ENCODE measurements around the gene TNFRSF14. TPM values are rescaled to one million over a fixed set of nuclear protein-coding genes. Genes with fewer than 3 reads are reported as not detected.
A peak's percentile ranks its signal among the peaks of the same experiment; 100 is the strongest.

TNFRSF14 gene
- total RNA-seq, 1 experiment from 2014 or later, result 8.1 TPM

GRCh38 chr1:2538376-2538775 is 17.8 kb upstream of the TNFRSF14 start:
- no peaks in the 10 kb centered on the region for H3K27me3 ChIP-seq (replicated peaks)
- no peak overlapping the region for H3K27ac ChIP-seq
- no peak for DNase-seq (ENCODE audit: low read depth in 1 of 2, low spot score in 2 of 2)
- no peaks in the 10 kb centered on the region for H3K36me3 ChIP-seq
- H3K4me3 ChIP-seq, result no peak overlapping the region
- H3K9me3 ChIP-seq (replicated peaks), result no peaks in the 10 kb centered on the region
- peaks cover 23% of the 10 kb centered on the region for H3K4me1 ChIP-seq (replicated peaks)

GRCh38 chr1:2538872-2539271 is 17.3 kb upstream of the TNFRSF14 start:
- Histone ChIP-seq H3K36me3 (no peaks in the 10 kb centered on the region), H3K27ac (no peak overlapping the region), H3K4me3 (no peak overlapping the region), H3K27me3 (replicated peaks) (no peaks in the 10 kb centered on the region), H3K9me3 (replicated peaks) (no peaks in the 10 kb centered on the region), H3K4me1 (replicated peaks) (peaks cover 23% of the 10 kb centered on the region)
- no peak for DNase-seq (ENCODE audit: low read depth in 1 of 2, low spot score in 2 of 2)

DNA sequence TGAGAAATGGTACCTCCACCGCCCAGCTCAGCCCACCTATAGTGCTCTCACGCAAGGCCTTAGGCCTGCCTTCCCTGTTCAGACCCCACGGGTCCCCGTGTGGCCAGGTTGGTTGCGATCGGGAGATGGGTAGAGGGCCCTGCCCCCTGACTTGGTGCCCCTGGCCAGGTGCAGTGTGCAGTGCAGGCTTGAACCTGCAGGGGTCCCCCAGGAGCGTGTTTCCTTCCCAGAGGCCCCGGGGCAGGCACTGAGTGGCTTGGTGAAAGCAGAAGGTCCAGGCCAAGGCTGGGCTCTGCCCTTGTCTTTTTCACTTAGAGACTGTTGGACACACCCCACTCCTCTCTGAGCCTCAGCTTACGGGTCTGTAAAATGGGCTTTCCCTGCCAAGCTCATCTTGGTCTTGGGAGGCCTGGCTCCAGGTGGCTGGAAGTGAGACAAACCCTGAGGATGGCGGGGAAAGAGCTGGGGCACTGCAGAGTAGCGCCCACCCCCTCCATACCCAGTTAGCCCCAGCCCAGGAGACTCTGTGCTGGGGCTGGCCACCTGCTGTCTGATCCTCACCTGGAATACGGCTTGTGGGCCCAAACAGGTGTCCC is 16.8 kb upstream of the TNFRSF14 start:
- peaks cover 25% of the 10 kb centered on the region for H3K4me1 ChIP-seq (replicated peaks)
- no peaks in the 10 kb centered on the region for H3K9me3 ChIP-seq (replicated peaks)
- H3K36me3 ChIP-seq, result no peaks in the 10 kb centered on the region
- DNase-seq (ENCODE audit: low read depth in 1 of 2, low spot score in 2 of 2), result no peak
- no peaks in the 10 kb centered on the region for H3K27me3 ChIP-seq (replicated peaks)
- H3K4me3 ChIP-seq, result no peak overlapping the region
- no peak overlapping the region for H3K27ac ChIP-seq

GRCh38 chr1:2540816-2541492 is 15.2 kb upstream of the TNFRSF14 start:
- Histone ChIP-seq H3K4me1 (replicated peaks) (peaks cover 13% of the 10 kb centered on the region), H3K9me3 (replicated peaks) (no peaks in the 10 kb centered on the region), H3K4me3 (no peak overlapping the region), H3K27ac (no peak overlapping the region), H3K27me3 (replicated peaks) (no peaks in the 10 kb centered on the region), H3K36me3 (no peaks in the 10 kb centered on the region)
- DNase-seq (ENCODE audit: low read depth in 1 of 2, low spot score in 2 of 2), result no peak

- H3K4me3 ChIP-seq, result no peak overlapping the region
- peaks cover 19% of the 10 kb centered on the region for H3K4me1 ChIP-seq (replicated peaks)
- no peak for DNase-seq (ENCODE audit: low read depth in 1 of 2, low spot score in 2 of 2)
Measured at GRCh38 chr1:2541619-2542245, 14.4 kb upstream of the TNFRSF14 start.

DNA sequence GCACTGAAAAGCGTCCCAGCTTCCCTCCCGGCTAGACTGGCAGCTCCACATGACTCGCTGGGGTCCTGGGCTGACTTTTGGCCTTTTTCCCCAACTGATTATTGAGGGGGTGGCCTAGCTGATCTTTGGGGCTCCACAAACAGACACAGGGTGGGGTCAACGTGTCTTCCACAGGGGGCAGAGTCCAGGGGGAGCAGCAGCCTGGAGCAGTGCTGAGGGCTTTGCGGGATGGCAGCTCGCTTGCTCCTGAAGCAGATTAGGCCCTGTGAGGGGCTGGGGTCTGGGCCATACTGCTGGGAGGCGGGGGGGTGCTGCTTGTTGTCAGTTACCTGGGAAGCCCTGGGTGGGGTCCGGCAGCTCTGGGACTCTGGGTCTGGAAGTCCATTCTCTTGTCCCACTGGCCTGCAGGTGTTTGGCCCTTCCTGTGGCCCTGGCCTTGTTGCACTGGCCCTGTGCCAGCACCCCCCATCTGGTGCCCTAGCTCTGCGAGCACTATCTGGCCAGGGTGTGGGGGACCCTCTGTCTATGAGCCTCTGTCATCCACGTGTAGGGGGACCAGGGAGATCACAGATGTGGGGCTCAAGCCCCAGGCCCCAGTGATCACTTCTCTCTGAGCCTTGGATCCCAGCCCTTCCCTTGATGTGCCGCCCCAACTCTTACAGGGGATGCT is 13.8 kb upstream of the TNFRSF14 start:
- no peaks in the 10 kb centered on the region for H3K9me3 ChIP-seq (replicated peaks)
- H3K4me3 ChIP-seq, result no peak overlapping the region
- H3K27ac ChIP-seq, result no peak overlapping the region
- DNase-seq (ENCODE audit: low read depth in 1 of 2, low spot score in 2 of 2), result no peak
- H3K27me3 ChIP-seq (replicated peaks), result no peaks in the 10 kb centered on the region
- H3K4me1 ChIP-seq (replicated peaks), result peaks cover 25% of the 10 kb centered on the region
- no peaks in the 10 kb centered on the region for H3K36me3 ChIP-seq

More at GRCh38 chr1:2541619-2542245, 14.4 kb upstream of the TNFRSF14 start:
- H3K27ac ChIP-seq, result no peak overlapping the region
- H3K27me3 ChIP-seq (replicated peaks), result no peaks in the 10 kb centered on the region
- H3K36me3 ChIP-seq, result no peaks in the 10 kb centered on the region
- H3K9me3 ChIP-seq (replicated peaks), result no peaks in the 10 kb centered on the region

DNA sequence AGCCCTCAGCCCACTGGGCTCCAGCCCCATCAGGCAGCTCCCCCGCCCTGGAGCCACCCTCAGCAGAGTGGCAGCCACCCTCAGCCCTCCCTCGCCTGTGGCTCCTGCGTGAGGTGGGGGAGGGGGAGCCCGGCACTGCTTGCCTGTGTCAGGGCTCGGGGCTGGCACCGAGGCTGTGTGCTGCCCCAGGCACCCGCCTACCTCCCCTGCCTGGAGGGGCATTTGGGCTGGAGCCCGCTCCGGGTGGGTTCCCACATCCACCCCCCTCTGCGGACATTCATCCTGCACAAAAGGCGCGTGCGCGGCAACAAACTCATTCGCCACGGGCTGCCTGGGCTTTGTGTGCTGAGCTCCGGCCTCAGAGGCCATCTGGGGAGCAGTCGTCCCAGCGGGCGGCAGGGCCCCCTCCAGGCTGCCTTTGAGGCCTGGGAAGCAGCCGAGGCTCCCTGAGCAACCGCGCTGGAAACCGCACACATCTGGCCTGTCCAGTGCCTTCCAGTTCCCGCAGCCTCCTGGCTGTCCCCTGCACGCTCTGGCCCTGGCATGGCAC is 12.6 kb upstream of the TNFRSF14 start:
- H3K9me3 ChIP-seq (replicated peaks), result no peaks in the 10 kb centered on the region
- H3K36me3 ChIP-seq, result no peaks in the 10 kb centered on the region
- no peak overlapping the region for H3K4me3 ChIP-seq
- H3K27me3 ChIP-seq (replicated peaks), result no peaks in the 10 kb centered on the region
- peaks cover 34% of the 10 kb centered on the region for H3K4me1 ChIP-seq (replicated peaks)
- no peak for DNase-seq (ENCODE audit: low read depth in 1 of 2, low spot score in 2 of 2)
- H3K27ac ChIP-seq, result no peak overlapping the region

GRCh38 chr1:2544093-2544874 is 11.9 kb upstream of the TNFRSF14 start:
- no peak overlapping the region for H3K27ac ChIP-seq
- no peaks in the 10 kb centered on the region for H3K36me3 ChIP-seq
- H3K27me3 ChIP-seq (replicated peaks), result no peaks in the 10 kb centered on the region
- no peak overlapping the region for H3K4me3 ChIP-seq
- H3K9me3 ChIP-seq (replicated peaks), result no peaks in the 10 kb centered on the region
- peaks cover 40% of the 10 kb centered on the region for H3K4me1 ChIP-seq (replicated peaks)
- DNase-seq (ENCODE audit: low read depth in 1 of 2, low spot score in 2 of 2), result no peak

DNA sequence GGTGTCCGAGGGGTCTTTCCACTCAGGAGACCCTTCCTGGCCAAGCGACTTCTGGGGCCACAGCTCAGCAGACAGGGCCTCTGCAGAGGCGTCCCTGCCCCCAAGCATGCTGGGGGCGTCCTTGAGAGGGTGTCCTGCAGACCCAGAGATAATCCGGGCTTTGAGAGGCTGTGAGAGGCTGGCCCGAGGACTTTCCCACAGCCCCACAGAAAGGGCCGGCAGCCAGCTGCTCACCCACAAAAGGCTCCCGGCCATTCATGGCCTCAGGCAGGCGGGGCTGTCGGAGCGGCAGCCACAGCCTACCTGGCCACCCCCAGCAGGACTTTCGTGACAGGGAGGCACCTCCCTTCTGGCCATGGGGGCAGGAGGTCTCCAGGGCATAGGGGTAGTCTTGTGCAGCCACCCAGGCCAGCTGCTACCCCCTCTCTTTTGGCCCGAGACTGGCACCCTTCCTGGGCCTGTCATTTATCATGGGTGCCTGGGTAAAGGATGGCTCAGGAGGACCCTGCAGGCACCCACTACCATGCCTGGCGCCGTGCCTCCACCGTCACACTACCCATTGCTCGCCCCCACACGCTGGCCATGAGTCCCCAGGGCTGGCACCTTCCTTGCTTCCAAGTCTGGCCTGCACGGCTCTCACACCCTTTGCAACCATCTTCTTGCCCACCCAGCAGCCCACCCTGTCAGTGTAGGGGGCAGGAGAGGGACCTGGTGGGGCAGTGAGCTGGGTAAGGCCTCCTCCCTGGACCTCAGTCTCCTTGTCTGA is 11.1 kb upstream of the TNFRSF14 start:
- Histone ChIP-seq H3K4me3 (no peak overlapping the region), H3K36me3 (no peaks in the 10 kb centered on the region), H3K27ac (no peak overlapping the region), H3K4me1 (replicated peaks) (peaks cover 40% of the 10 kb centered on the region), H3K9me3 (replicated peaks) (no peaks in the 10 kb centered on the region), H3K27me3 (replicated peaks) (no peaks in the 10 kb centered on the region)
- no peak for DNase-seq (ENCODE audit: low read depth in 1 of 2, low spot score in 2 of 2)

GRCh38 chr1:2545754-2546514 is 10.2 kb upstream of the TNFRSF14 start:
- Histone ChIP-seq H3K9me3 (replicated peaks) (no peaks in the 10 kb centered on the region), H3K4me3 (peak overlapping the region; percentile 39), H3K27ac (peak overlapping the region; percentile 2; the same call in 1 of the 2 replicates), H3K4me1 (replicated peaks) (peaks cover 40% of the 10 kb centered on the region), H3K27me3 (replicated peaks) (no peaks in the 10 kb centered on the region), H3K36me3 (no peaks in the 10 kb centered on the region)
- peak in 1 of 2 experiments; percentile 86 for DNase-seq (ENCODE audit: low read depth in 1 of 2, low spot score in 2 of 2)

- DNase-seq (ENCODE audit: low read depth in 1 of 2, low spot score in 2 of 2), result peak; percentile 61 to 80
- no peaks in the 10 kb centered on the region for H3K9me3 ChIP-seq (replicated peaks)
- H3K27me3 ChIP-seq (replicated peaks), result no peaks in the 10 kb centered on the region
- H3K27ac ChIP-seq, result peak overlapping the region; percentile 2; the same call in 1 of the 2 replicates
- peaks cover 40% of the 10 kb centered on the region for H3K4me1 ChIP-seq (replicated peaks)
- H3K4me3 ChIP-seq, result peak overlapping the region; percentile 39
- no peaks in the 10 kb centered on the region for H3K36me3 ChIP-seq
Measured at GRCh38 chr1:2546515-2547209, 9.5 kb upstream of the TNFRSF14 start.
